M059J (cell line): ENCODE measurements around the gene SPAG17. TPM values are rescaled to one million over a fixed set of nuclear protein-coding genes. Genes with fewer than 3 reads are reported as not detected.

Experiments used
- DNase-seq: peaks from one replicate; pipeline ENCODE4 v3.0.0-alpha.2; 2012; ENCODE audit warnings: low read depth
- total RNA-seq: library from RNA; depleted of rRNA; stranded (reverse); fragments of >200 nt; shearing (Covaris generic); gene quantifications from 2 replicates; pipeline ENCODE4 v1.2.3, GENCODE V29; 2014

SPAG17 gene
- total RNA-seq, 1 experiment from 2014 or later: not detected

DNA sequence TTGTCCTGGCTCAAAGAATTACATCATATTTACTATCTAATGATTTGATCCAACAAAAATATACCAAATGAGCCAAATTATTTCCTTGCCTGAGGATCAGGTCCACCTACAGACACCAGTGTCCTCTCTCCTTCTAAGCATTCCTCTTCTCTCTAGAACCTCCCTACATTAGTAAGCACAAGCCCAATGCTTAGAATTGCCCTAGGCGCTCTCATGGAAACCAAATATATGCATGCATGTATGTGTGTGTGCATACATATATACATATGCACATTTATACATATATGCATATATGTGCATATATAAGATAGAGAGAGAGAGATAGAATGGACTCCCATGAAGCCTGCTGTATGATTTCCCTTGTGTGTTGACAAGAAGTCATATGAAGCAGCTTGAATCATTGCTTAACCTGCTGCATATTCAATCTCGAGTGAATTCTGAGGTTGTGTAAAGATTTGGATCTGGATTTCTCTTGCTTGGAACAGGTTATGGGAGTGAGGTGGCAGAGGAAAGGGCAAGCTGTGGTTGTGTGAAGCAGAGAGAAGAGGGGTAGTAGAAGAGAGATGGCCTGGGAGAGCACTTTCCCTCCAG lies 66.1 kb downstream of the SPAG17 start:
- DNase-seq: no peak

DNA sequence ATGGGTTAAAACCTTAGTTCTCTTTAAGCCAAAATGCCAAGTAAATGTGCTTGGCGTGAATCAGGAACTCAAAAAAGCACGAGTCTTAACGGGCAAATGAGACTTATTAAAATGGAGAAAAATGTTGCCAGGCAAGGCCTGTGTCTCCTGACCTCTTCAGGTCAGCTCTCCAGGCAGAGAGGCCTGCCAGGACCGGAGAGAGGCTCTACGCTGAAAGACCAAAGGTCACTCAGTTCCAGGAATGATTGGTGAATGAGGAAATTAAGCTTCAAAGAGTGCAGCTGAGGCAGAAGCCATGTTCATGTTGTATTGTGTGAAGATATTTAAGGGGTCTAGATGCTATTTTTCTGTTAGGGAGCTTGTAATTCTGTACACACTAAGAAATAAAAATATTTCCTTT lies 66.6 kb downstream of the SPAG17 start:
- no peak for DNase-seq

DNA sequence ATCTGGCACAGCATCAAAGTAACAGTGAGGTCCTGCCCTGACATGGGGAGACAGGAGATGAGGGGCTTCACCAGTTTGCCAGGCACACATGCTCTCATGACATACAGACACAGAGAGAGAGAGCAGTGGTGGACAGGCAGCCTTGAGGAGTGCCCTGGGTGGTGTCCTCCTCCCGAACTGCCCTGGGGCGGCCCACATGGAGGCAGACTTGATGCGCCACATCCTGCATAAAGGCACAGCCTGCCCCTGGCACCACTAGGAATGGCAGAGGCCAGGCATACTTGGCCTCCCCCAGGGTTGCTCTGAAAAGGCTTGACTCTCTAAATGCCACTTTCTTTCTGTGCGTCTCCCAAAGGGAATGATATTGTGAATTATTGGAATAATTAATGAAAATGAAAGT lies 67.5 kb downstream of the SPAG17 start:
- DNase-seq: no peak

DNA sequence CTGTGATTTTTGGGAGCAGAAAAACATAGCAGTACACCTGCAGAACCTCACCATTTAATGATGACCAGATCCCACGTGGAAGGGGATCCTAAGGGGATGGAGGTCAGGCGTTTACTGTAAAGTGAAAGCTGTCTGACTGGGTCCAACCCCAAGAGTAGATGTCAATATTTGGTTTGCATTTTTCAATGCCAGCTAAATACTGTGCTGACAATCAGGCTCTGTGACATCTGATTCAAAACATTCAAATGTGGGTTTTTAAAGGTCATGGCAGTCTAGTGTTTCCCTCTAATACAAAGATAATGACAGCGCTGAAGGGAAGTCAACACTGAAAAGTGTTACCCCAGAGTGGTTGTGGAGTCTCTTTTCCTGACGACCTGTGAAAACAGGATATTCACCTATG lies 68.1 kb downstream of the SPAG17 start:
- no peak for DNase-seq

DNA sequence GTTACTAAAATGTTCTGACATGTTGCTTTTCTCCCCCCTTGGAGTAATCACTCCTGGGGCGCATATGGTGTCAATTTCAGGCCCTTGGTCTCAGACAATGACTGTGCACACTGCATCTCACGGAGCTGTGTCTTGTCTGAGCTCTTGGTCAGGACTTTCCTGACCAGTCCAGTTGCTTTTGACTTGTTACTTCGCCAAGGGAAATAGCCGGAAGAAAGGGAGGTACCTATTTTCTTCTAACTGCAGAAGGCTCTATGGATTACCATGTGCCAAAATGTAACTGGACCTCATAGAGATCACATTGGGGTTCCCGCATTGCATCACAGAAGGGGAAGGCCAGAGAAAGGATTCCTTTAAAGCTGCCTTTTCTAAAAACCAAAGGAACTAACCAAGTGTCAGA lies 68.6 kb downstream of the SPAG17 start:
- DNase-seq: peak; percentile 34

DNA sequence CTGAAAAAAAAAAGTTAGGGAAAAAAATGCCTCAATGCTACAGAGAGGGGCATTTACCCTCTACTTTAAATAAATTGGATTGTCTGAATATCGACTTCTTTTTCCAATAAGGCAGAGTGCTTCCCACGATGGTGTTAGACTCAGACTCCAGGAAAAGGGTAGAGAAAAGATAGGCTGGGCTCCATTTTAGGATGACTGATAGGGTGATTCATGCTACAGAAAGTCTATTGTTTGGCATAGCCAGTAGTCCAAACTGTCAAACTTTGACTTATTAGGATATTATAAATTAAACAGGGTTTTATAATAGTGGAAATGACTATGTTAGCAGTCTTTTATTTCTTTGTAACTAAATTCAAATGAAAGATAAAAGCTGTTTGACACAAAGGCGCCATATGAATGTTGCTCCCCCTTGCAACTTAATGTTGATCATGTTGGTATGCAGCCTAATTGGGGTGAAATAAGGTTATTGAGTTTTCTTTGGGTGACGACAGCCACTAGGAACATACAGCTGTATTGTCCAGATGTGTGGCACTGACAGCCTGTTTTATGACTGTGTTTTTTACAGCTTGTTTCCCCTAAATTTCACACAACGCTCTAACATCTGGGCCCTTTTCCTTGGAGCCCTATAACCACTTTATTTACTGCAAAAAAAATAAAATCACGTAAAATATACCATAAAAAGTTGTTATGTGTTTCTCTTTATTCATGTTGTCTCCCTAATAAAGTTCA lies 69.3 kb downstream of the SPAG17 start:
- DNase-seq: peak; percentile 67

DNA sequence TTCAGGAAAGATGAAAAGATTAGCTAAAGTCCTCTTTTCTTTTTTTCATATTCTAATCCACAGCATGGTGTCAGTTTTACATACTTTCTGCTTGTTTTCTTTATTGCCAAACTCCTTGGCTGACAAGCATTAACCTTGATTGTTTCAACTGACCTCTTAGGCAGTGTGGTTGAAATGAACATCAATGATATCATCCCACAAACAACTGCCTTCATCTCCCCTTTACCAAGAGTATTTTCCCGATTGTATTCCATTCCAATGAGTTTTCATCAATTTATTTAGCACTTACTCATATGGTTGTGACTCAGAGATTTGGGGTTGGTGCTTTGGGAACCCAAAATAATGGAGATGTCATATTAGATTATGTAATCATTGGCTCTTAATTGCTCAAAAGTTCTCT lies 71.8 kb downstream of the SPAG17 start:
- peak; percentile 70 for DNase-seq

DNA sequence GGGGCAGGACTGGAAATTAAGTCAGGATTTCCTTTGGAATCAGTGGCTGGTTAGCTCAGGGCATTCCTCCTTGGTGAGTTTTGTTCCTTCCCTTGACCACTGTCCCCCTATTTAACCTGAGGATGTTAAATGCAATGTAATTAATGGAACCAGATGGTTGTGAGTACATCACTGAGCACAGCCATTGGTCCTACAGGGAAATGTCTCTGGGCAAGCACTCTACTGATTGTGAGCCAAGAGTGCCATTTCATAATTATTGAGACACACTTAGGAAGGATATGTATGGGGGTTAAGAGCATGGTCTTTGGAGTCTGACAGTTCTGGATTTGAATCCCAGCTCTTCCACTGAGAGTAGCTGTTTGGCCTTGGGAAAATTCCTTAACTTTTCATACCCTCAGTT lies 74.4 kb downstream of the SPAG17 start:
- peak; percentile 5 for DNase-seq

DNA sequence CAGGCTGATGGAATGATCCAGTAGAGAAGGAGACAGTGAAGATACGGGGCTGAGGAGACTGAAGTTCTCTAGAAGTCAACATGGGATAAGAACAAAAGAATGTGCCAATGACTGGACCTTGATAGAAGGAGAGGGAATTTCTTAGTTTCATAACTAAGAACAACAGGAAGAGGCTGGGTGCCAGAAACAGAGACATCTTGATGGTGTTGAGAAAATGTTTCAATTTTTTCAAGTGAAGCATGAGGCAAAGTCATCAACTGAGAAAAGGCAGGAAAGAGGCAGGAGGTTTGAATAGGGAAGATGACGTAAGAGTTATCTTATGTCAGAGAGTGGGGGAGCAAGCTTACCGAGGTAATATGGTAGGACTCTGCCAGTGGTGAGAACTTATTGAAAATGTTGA lies 80.1 kb downstream of the SPAG17 start:
- no peak for DNase-seq

DNA sequence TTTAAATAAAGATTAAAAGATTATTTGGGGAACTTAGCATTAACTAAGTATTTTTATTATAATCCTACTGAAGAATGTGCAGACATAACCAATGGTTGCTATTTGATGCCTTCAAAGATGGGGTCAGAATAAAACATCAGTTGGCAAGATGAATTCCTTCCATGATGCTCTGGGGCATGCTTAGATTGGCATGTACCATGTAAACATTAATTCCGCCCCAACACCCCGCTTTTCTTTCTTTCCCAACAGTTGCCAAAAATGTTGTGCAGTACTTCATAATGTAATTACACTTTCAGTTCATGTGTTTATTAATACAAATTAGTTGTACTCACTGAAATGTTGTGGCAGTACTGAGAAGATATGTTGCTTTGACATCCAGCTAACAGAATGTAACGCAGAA lies 82.6 kb downstream of the SPAG17 start:
- DNase-seq: no peak

DNA sequence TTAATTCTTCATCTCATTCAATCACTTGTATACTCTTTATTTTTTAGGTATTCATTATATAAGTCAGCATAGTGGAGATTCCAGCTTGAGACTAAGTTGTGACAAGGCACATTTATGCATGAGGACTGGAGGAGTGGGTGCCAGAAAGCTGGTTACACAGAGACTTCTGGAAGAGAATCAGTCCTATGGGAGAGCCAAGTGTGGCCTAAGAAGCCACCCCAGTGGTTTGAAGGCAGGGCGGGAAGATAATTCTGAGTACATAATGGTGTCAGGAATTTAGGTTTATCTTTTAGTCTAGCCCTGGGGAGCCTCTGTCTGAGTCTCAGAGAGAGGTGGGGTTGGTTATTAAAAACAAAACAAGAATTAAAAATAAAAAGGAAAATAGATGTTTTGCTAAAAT lies 83.0 kb downstream of the SPAG17 start:
- DNase-seq: peak; percentile 29

DNA sequence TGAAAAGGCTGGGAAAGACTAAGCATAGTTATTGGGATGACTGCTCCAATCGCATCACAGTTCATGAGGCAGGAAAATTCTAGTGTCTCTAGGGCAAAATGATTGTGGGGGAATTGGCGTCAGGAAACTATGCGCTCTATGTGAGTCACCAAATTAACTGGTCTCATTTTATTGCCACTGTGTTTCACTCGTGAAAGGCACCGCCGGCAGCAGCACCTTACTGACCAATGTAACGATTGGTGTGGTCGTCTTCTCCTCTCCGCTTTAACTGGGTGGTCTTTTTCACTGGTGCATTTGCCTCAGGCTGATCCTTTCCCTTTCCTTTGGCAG lies 83.5 kb downstream of the SPAG17 start:
- peak; percentile 93 for DNase-seq

DNA sequence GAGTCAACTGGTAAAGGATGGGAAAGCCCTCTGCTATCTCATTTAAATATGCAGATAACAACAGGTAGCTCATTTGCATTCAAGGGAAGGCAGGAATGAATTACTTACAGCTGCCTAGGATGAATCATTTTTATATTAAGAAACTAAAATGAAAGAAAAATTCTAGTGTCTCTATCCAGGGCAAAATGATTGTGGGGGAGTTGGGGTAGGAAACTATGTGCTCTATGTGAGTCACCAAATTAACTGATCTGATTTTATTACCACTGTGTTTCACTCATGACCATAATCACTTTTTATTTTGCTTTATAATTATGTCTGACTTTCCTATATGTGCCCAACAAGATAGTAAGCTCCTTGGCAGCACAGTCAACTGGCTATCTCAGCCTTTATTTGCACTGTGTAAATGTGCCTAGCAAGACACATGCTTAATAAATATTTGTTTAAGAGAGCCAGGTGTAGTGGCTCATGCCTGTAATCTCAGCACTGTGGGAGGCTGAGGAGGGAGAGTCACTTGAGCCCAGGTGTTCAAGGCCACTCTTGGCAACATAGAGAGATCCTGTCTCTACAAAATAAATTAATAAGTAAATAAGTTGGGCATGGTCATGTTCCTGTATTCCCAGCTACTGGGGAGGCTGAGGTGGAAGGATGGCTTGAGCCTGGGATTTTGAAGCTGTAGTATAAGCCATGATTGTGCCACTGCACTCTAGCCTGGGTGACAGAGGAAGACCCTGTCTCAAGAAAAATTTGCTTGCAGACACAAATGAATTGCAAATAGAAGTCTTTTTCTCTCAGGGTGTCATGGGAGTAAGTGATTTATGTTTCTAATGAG lies 84.1 kb downstream of the SPAG17 start:
- peak; percentile 75 for DNase-seq

DNA sequence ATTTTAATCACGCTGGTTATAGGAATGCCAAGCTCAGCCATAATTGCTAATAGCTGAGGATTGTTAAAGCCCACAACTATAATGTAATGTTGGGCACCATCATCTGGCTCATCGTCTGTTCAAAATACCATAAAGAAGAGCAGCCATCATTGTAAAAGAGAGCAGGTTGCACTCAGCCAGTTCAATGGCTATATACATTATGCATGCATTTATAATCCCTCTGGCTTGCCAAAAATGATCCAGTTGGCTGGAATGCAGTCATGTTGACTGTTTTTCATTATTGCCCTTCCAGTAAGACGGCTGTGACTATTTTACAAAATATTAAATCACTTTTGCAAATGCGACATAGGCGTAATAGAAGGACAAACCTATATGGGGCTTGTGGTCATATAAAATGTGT lies 85.3 kb downstream of the SPAG17 start:
- DNase-seq: no peak

DNA sequence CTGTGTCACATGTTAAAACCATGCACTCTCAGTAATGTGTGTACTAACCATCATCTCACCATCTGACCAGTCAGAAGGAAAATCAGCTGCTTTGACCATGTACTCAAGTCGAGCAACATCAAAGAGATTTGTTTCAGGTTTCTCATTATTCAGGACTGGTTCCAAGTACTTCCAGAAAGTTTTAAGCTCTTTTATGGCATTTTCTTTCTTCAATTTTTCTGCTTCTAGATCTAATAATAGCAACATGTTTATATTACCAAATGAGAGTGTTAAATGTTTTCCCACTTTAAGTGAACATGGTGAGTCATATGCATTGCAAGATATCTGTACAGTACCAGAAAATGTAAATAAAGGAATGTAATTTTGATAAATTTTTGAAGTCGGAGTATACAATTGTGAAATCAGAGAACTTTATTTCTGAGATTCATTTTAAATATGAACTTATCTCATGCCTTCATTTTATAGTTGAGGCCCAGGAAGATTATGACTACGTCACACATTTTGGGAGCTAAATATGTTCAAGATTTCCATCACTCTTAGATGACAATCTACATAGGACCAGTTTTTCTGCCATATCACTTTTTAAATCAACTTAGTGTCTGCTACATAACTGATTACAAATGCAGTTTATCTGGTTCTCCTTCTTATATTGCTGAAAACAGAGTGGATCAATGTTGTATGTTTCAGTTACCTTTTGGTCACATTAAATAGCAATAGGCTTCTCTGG lies 87.2 kb downstream of the SPAG17 start:
- DNase-seq: peak; percentile 47

DNA sequence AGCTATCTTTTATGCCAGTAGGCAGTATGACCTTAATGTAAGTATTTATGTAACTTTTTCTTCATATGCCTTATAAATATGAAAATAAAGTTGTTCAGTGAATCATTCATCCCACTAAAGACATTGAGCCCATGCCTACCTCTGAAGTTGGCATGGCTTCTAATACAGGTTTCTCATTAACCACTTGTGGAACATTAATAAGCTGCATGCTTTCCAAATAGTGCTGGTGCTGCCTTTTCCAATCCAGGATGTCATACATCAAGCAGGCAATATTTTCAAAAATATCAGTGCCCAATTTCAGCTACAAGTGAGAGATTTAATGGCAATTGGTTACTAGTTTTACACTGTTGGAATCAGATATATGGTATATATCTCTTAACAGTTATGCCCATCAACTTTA lies 92.0 kb downstream of the SPAG17 start:
- DNase-seq: no peak

DNA sequence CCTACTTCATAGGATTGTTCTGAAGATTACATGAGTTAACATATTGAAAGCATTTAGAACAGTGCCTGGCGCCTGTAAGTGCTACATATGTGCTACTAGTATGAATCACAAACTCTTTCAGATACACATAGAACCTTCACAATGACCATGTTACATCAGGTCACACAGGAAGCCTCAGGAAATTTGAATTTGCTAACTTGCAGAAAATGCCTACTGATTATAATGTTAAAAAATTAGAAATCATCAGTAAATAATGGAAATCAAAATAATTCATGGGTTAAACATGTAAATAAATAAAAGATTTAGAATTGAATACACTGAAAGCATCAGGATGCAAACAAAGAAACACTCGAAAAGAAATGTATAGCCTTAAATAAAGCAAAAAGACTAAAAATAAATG lies 94.9 kb downstream of the SPAG17 start:
- DNase-seq: no peak

DNA sequence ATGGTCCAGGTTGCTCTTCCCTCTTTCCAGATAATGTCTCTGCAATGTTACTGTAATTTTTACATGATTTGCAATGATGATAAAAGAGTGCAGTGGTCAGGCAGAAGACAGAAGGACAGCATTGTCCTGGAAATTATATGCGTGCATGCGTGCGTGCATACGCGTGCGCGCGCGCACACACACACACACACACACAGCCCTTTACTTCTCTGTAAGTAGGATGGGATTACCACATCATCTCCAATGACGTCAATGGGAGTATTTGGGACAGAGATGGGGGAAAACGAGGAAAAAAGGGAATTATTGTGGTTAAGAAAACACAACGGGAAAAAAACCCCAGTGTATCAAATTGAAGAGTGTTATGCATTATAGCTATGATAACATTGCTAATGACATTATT lies 99.7 kb downstream of the SPAG17 start:
- no peak for DNase-seq

DNA sequence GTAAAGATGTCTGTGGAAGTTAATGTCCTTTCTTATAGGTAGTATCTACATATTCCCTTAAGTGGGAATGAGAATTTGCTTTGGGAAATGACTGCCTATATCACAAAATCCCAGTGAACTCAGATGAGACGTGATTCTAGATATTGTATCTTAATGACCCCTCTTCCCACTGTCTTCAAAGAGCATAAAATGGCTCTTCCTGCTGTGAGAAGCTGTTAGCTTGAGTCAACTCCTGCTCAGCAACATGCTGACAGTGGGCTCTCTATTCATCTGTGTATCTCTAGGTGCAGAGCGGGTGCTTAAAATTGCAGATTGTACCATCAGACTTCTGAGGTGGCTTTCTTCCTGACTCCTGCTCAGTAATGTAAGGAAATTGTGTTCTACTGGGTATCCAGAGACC lies 100.6 kb downstream of the SPAG17 start:
- DNase-seq: no peak

DNA sequence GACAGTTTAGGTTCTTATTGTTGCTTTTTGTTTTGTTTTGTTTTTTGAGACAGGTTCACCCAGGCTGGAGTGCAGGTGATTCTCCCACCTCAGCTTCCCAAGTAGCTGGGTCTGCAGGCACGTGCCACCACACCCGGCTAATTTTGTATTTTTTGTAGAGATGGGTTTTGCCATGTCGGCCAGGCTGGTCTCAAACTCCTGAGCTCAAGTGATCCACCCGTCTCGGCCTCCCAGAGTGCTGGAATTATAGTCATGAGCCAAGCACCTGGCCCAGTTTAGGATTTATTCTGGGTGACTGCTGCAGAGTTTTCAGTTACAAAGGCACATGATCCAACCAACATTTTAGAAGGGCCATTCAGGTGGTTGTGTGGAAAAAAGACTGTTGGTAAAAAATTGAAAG lies 102.0 kb downstream of the SPAG17 start:
- no peak for DNase-seq

DNA sequence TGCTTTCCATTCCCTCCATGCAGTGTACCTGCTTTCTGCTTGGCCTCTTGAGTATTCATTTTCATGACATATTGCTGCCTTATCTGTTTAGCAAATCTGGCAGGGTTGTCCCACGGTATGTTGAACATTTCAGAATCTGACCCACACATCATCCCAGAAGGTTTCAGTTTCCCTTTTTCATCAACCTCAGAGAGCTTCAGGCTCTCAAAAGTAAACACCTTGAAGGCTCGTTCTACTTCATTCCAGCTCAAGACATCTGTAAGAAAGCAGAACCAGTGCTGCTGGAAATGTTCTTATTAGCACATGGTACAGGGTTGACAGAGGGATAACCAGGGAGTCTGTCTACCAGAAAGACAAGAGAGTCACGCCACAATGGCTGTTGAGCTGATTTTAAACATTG lies 103.6 kb downstream of the SPAG17 start:
- peak; percentile 52 for DNase-seq

DNA sequence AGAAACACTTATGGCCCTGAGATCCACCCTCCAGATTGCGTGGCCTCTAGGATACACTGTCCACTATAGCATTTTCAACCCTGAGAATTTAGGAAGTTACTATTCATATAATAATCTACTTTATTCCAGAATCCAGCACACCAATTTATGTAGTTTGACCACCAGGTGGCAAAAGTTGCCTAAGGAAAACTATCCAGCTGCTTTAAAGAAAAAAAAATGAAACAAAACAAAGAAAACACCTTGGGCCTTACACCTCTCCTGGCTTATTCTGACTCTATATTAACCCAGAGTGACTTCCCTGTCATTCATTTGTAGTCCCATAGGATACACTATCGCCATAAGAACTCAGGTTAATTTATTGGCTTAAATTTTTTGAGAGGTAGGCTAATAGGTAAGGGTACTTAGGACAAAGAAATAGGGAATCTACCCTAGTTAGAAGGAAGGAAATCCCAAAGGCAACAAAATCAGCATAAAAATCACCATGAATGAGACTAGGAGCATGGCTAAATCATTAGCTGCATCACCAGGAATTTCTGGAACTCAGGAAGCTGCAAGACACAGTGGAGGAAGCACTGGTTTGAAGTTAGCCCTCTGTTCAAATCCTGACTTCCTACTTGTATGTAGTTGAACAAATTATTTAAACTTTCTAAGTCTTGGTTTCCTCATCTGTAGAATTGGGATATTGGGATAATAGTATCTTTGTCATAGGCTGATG lies 107.5 kb downstream of the SPAG17 start:
- DNase-seq: peak; percentile 57
